ENCODE results near the gene GASK1B. TPM values are rescaled to one million over a fixed set of nuclear protein-coding genes. Genes with fewer than 3 reads are reported as not detected.
A peak's percentile ranks its signal among the peaks of the same experiment; 100 is the strongest.

GASK1B gene
- total RNA-seq, 1 experiment from 2014 or later = 3.8 TPM

DNA sequence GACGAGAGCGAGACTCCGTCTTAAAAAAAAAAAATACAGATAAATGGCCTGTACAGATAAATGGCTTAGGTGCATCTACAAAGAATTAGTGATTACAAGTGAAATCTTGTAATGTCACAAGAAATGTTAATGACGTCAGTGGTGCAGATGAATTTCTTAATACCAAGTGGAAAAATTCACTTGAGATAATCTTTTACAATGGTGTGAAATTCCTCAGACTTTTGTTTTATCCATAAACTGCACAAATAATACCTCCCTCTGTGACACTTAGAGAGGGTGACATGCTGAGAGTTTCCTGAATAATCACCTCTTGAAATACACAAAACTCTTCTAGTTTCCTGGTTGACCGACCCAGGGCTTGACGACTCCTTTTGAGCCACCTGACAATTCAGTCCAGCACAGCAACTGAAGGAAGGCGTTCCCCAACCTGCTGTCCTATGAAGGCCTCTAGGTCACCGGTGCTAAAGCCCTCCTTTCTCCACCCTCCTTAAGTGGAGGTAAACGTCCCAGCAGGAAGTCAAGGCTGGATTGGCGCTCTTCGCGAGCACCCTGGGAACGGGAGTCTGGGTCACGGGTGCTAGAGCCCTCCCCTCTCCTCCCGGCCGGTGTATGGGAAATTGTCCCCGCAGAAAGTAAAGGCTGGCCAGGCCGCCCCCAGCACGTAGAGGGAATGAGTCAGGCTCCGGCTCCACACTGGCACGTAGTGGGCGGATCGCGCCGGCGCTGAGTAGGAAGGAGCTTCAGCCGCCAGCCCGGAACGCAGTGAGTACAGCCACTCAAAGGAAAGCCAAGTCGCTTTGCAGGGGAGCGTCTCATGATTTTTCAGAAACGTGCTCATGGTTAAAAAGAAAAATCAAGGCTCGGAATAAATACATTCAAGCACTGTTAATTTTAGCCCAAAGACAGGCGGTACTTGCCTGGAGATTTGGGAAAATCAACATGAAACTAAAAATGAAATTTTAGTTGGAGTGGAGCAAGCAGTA is 37.3 kb upstream of the GASK1B start, which contains the start of gene TMEM144:
Gene TMEM144, plus strand, starts transcription at position 662 of the 983 bp plus-strand sequence. CDS start 2,182 bp downstream, outside the sequence.
- Histone ChIP-seq H3K36me3 (ENCODE audit: insufficient read depth, low read length, poor library complexity, severe bottlenecking) (no peaks in the 10 kb centered on the region), H3K4me1 (ENCODE audit: insufficient read depth, low read length, poor library complexity, severe bottlenecking) (peaks cover 16% of the 10 kb centered on the region), H3K27me3 (replicated peaks; ENCODE audit: insufficient read depth, low read depth, low read length, poor library complexity) (no peaks in the 10 kb centered on the region), H3K4me3 (ENCODE audit: low read depth, low read length, poor library complexity, severe bottlenecking) (peak within 1 kb of the TSS; percentile 47), H3K27ac (ENCODE audit: low read depth, low read length, poor library complexity, severe bottlenecking) (peak within 1 kb of the TSS; percentile 76), H3K9me3 (ENCODE audit: low read depth, low read length, poor library complexity, severe bottlenecking) (no peaks in the 10 kb centered on the region)
- peak; percentile 95 for DNase-seq (ENCODE audit: low spot score)
- intact Hi-C loops (cut with micrococcal nuclease; ENCODE audit: unreplicated experiment) = no loop called here
- TF ChIP-seq EZH2 (IDR thresholded peaks at IDR 0.05; ENCODE audit: borderline replicate concordance, low read depth, low read length, poor library complexity, severe bottlenecking) = no peak
- TF ChIP-seq, protein P1, sequence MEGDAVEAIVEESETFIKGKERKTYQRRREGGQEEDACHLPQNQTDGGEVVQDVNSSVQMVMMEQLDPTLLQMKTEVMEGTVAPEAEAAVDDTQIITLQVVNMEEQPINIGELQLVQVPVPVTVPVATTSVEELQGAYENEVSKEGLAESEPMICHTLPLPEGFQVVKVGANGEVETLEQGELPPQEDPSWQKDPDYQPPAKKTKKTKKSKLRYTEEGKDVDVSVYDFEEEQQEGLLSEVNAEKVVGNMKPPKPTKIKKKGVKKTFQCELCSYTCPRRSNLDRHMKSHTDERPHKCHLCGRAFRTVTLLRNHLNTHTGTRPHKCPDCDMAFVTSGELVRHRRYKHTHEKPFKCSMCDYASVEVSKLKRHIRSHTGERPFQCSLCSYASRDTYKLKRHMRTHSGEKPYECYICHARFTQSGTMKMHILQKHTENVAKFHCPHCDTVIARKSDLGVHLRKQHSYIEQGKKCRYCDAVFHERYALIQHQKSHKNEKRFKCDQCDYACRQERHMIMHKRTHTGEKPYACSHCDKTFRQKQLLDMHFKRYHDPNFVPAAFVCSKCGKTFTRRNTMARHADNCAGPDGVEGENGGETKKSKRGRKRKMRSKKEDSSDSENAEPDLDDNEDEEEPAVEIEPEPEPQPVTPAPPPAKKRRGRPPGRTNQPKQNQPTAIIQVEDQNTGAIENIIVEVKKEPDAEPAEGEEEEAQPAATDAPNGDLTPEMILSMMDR (conservative IDR thresholded peaks at IDR 0.05; ENCODE audit: low read depth, low read length) = peak; percentile 32
- BruUV-seq (replicated peaks) = no TSS peak
- ChIA-PET CTCF (no interaction called here), POLR2A (ENCODE audit: low non-redundant PET) (no interaction called here)

DNA sequence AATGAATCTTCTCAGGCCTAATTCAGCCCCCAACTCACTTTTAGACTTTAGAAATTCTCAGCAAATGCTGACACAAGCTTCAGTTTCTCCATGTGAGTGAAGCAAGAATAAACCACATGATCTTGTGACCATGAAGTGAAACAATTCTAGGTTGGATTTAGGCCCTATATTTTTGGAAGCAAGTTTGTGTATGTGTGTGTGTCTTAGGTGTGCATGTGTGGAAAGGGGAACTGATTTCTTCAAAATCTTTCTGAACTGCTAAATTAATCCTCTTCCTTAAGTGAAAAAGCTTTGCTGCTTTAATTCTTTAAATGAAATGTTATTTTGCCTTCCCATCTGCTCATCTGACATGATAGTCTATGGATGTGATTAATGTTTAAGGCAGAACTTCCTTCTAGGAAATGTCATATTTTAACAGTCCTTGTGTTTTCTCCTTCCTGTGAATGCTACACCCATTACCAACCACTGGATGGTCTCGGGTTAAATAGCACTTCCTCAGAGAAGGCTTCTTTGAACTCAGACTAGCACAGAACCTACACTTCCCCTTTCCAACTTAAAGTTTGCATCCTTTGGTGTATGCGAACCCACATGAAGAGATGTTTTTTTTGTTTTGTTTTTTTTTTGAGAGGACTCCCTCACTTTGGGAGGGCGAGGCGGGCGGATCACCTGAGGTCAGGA is 36.3 kb upstream of the GASK1B start:
- intact Hi-C loops (cut with micrococcal nuclease; ENCODE audit: unreplicated experiment) = no loop called here

DNA sequence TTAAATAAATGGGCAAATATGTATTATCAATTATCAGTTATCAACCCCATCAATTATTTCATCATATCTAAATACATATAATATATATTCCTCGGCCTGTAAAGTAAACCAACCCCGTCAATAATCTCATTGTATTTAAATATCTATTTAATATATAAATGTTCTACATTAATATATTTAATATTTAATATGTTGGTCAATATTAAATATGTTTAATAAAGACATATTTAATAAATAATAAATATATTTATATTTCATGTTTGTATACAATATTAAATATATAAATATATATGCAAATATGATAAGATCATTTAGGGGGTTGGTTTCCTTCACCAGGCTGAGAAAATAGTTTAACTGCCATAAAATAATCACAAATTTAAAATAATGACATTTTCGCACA is 31.1 kb upstream of the GASK1B start:
- Histone ChIP-seq H3K9me3 (ENCODE audit: low read depth, low read length, poor library complexity, severe bottlenecking) (no peaks in the 10 kb centered on the region), H3K4me3 (ENCODE audit: low read depth, low read length, poor library complexity, severe bottlenecking) (no peak overlapping the region), H3K36me3 (ENCODE audit: insufficient read depth, low read length, poor library complexity, severe bottlenecking) (no peaks in the 10 kb centered on the region), H3K27me3 (replicated peaks; ENCODE audit: insufficient read depth, low read depth, low read length, poor library complexity) (no peaks in the 10 kb centered on the region), H3K27ac (ENCODE audit: low read depth, low read length, poor library complexity, severe bottlenecking) (no peak overlapping the region), H3K4me1 (ENCODE audit: insufficient read depth, low read length, poor library complexity, severe bottlenecking) (no peaks in the 10 kb centered on the region)
- no peak for DNase-seq (ENCODE audit: low spot score)
- intact Hi-C loops (cut with micrococcal nuclease; ENCODE audit: unreplicated experiment) = no loop called here
- BruUV-seq (replicated peaks) = no TSS peak
- ChIA-PET POLR2A (ENCODE audit: low non-redundant PET) (no interaction called here), CTCF (no interaction called here)
- TF ChIP-seq, protein P1 (conservative IDR thresholded peaks at IDR 0.05; ENCODE audit: low read depth, low read length) = no peak
- TF ChIP-seq EZH2 (IDR thresholded peaks at IDR 0.05; ENCODE audit: borderline replicate concordance, low read depth, low read length, poor library complexity, severe bottlenecking) = no peak

More for the DNA sequence above, 36.3 kb upstream of the GASK1B start:
- Histone ChIP-seq H3K36me3 (ENCODE audit: insufficient read depth, low read length, poor library complexity, severe bottlenecking) (no peaks in the 10 kb centered on the region), H3K27me3 (replicated peaks; ENCODE audit: insufficient read depth, low read depth, low read length, poor library complexity) (no peaks in the 10 kb centered on the region), H3K4me3 (ENCODE audit: low read depth, low read length, poor library complexity, severe bottlenecking) (no peak overlapping the region), H3K9me3 (ENCODE audit: low read depth, low read length, poor library complexity, severe bottlenecking) (no peaks in the 10 kb centered on the region), H3K27ac (ENCODE audit: low read depth, low read length, poor library complexity, severe bottlenecking) (no peak overlapping the region), H3K4me1 (ENCODE audit: insufficient read depth, low read length, poor library complexity, severe bottlenecking) (peaks cover 16% of the 10 kb centered on the region)
- peak; percentile 21 for DNase-seq (ENCODE audit: low spot score)
- POLR2A ChIA-PET (ENCODE audit: low non-redundant PET) = no interaction called here
- CTCF ChIA-PET = no interaction called here
- TF ChIP-seq, protein P1 (conservative IDR thresholded peaks at IDR 0.05; ENCODE audit: low read depth, low read length) = no peak
- TF ChIP-seq EZH2 (IDR thresholded peaks at IDR 0.05; ENCODE audit: borderline replicate concordance, low read depth, low read length, poor library complexity, severe bottlenecking) = no peak
- no TSS peak for BruUV-seq (replicated peaks)

Measured in A673 (cell line).